Fibroblast of lung (primary cell): Measurements from ENCODE around the gene PPT1. TPM values are rescaled to one million over a fixed set of nuclear protein-coding genes. Genes with fewer than 3 reads are reported as not detected.

Experiments
- DNase-seq, 2 donors: peaks; one replicate each; pipeline versions ENCODE4 v3.0.0 to v3.0.0-alpha.2; 2010; ENCODE audit warnings: low read depth in 2 of 2
- H2AFZ ChIP-seq: 2 replicates; pipeline ENCODE4 v1.5.1; 2012; ENCODE audit warnings: low read length, control low read depth, inconsistent platforms
- H3K27ac ChIP-seq: 2 replicates; pipeline ENCODE4 v1.5.1; 2011; ENCODE audit warnings: low read length, control low read depth; ENCODE audit not compliant: insufficient read depth
- H3K27me3 ChIP-seq: 2 replicates; pipeline ENCODE4 v1.5.1; 2011; ENCODE audit warnings: mild to moderate bottlenecking, low read length; ENCODE audit not compliant: control insufficient read depth, insufficient read depth
- H3K36me3 ChIP-seq: 2 replicates; pipeline ENCODE4 v1.5.1; 2011; ENCODE audit warnings: low read length; ENCODE audit not compliant: control insufficient read depth, insufficient read depth
- H3K4me1 ChIP-seq: 2 replicates; pipeline ENCODE4 v1.5.1; 2011; ENCODE audit warnings: low read length; ENCODE audit not compliant: control insufficient read depth, insufficient read depth; ENCODE audit errors: extremely low read depth
- H3K4me2 ChIP-seq: 2 replicates; pipeline ENCODE4 v1.5.1; 2011; ENCODE audit warnings: low read length, control low read depth; ENCODE audit not compliant: insufficient read depth; ENCODE audit errors: extremely low read depth
- H3K4me3 ChIP-seq, 4 experiments: fragments of 200-600 bp in 1 of 4; sonication (generic) in 1 of 4; replicated peaks in 1 of 4; 2 replicates each; pipeline ENCODE4 v1.5.1; 2011 to 2016; ENCODE audit warnings: low read length in 4 of 4, low read depth in 3 of 4, mild to moderate bottlenecking in 3 of 4, control low read depth in 2 of 4, inconsistent platforms in 1 of 4, mixed read lengths in 1 of 4; ENCODE audit not compliant: insufficient read depth in 1 of 4; ENCODE audit errors: control extremely low read depth in 1 of 4
- H3K79me2 ChIP-seq: 2 replicates; pipeline ENCODE4 v1.5.1; 2012; ENCODE audit warnings: mild to moderate bottlenecking, low read length, inconsistent platforms; ENCODE audit not compliant: control insufficient read depth, insufficient read depth
- H3K9ac ChIP-seq: 2 replicates; pipeline ENCODE4 v1.5.1; 2011; ENCODE audit warnings: mild to moderate bottlenecking, low read length, control low read depth; ENCODE audit not compliant: insufficient read depth
- H3K9me3 ChIP-seq: 2 replicates; pipeline ENCODE4 v1.5.1; 2012; ENCODE audit warnings: low read depth, low read length; ENCODE audit not compliant: control insufficient read depth, insufficient read depth
- H4K20me1 ChIP-seq: 2 replicates; pipeline ENCODE4 v1.5.1; 2011; ENCODE audit warnings: low read length; ENCODE audit not compliant: control insufficient read depth, insufficient read depth; ENCODE audit errors: extremely low read depth
- CTCF ChIP-seq, 2 donors: IDR thresholded peaks in 1 of 2; conservative IDR thresholded peaks in 1 of 2; 1 replicate in 1 of 2; 2 replicates in 1 of 2; pipeline ENCODE4 v1.5.1; 2011 to 2012; ENCODE audit warnings: low read length in 2 of 2, control low read depth in 1 of 2, inconsistent platforms in 1 of 2, low read depth in 1 of 2, mild to moderate bottlenecking in 1 of 2
- EZH2 ChIP-seq: IDR thresholded peaks from 2 replicates; pipeline ENCODE4 v1.5.1; 2012; ENCODE audit warnings: low read length, control low read depth, mild to moderate bottlenecking; ENCODE audit errors: missing control alignments
- polyA plus RNA-seq, 2 donors: library from polyadenylated mRNA; depleted of rRNA in 1 of 2; stranded (reverse) in 1 of 2; unstranded in 1 of 2; fragments of >200 nt; gene quantifications; 2 replicates each; pipeline ENCODE4 v1.2.1, GENCODE V29; 2011 to 2012; ENCODE audit warnings: missing spikeins in 1 of 2
- total RNA-seq: library from RNA; depleted of rRNA; stranded (reverse); fragments of >200 nt; gene quantifications from 2 replicates; pipeline ENCODE4 v1.2.1, GENCODE V29; 2014

PPT1 gene
- total and polyA plus RNA-seq, 2 donors (not counting 1 experiment from before 2014, with no cell fraction given) = 41.0 to 81.1 TPM

- Histone ChIP-seq H3K79me2 (peaks cover 50% of the 10 kb centered on the region), H3K4me2 (no peak overlapping the region), H3K9ac (no peak overlapping the region), H3K27ac (no peak overlapping the region), H3K9me3 (no peaks in the 10 kb centered on the region), H3K36me3 (peaks cover 15% of the 10 kb centered on the region), H3K27me3 (no peaks in the 10 kb centered on the region), H4K20me1 (peaks cover 4% of the 10 kb centered on the region), H3K4me3 (no peak overlapping the region), H2AFZ (no peak overlapping the region), H3K4me1 (no peaks in the 10 kb centered on the region)
- DNase-seq = no peak
- TF ChIP-seq EZH2 = no peak
- no peak for TF ChIP-seq CTCF (conservative IDR thresholded peaks at IDR 0.05 in 1 of 2, IDR thresholded peaks at IDR 0.05 in 1 of 2; ENCODE audit: low read depth in 1 of 2, low read length in 2 of 2)
Observed at GRCh38 chr1:40059960-40060750, 36.9 kb downstream of the PPT1 start.

GRCh38 chr1:40059338-40059959 is 37.6 kb downstream of the PPT1 start:
- H3K27me3 ChIP-seq = no peaks in the 10 kb centered on the region
- H3K36me3 ChIP-seq = peaks cover 10% of the 10 kb centered on the region
- H2AFZ ChIP-seq = no peak overlapping the region
- peaks cover 4% of the 10 kb centered on the region for H4K20me1 ChIP-seq
- DNase-seq = peak; percentile 30 to 73
- no peak overlapping the region for H3K4me3 ChIP-seq
- no peaks in the 10 kb centered on the region for H3K9me3 ChIP-seq
- H3K27ac ChIP-seq = no peak overlapping the region
- H3K9ac ChIP-seq = no peak overlapping the region
- no peak overlapping the region for H3K4me2 ChIP-seq
- TF ChIP-seq CTCF (conservative IDR thresholded peaks at IDR 0.05 in 1 of 2, IDR thresholded peaks at IDR 0.05 in 1 of 2; ENCODE audit: low read depth in 1 of 2, low read length in 2 of 2) = no peak
- peaks cover 57% of the 10 kb centered on the region for H3K79me2 ChIP-seq
- no peaks in the 10 kb centered on the region for H3K4me1 ChIP-seq

GRCh38 chr1:40058453-40059337 is 38.4 kb downstream of the PPT1 start:
- H2AFZ ChIP-seq = no peak overlapping the region
- peaks cover 4% of the 10 kb centered on the region for H4K20me1 ChIP-seq
- H3K4me1 ChIP-seq = no peaks in the 10 kb centered on the region
- H3K4me2 ChIP-seq = no peak overlapping the region
- no peaks in the 10 kb centered on the region for H3K27me3 ChIP-seq
- peaks cover 64% of the 10 kb centered on the region for H3K79me2 ChIP-seq
- H3K9ac ChIP-seq = no peak overlapping the region
- no peaks in the 10 kb centered on the region for H3K9me3 ChIP-seq
- peaks cover 6% of the 10 kb centered on the region for H3K36me3 ChIP-seq
- no peak overlapping the region for H3K27ac ChIP-seq
- peak in 1 of 2 donors; percentile 48 for DNase-seq
- TF ChIP-seq EZH2 = no peak
- TF ChIP-seq CTCF (conservative IDR thresholded peaks at IDR 0.05 in 1 of 2, IDR thresholded peaks at IDR 0.05 in 1 of 2; ENCODE audit: low read depth in 1 of 2, low read length in 2 of 2) = no peak
- no peak overlapping the region for H3K4me3 ChIP-seq
